HEK293 (cell line): ENCODE data around the gene ATP13A3.

Experiments used
- CTCF ChIP-seq: fragments of 450-650 bp; formaldehyde crosslinking; IDR thresholded peaks from 2 replicates; pipeline ENCODE4 v1.5.1; 2016; ENCODE audit warnings: missing biosample characterization, missing genetic modification characterization
- ZNF311 ChIP-seq: fragments of 450-650 bp; formaldehyde crosslinking; IDR thresholded peaks from 2 replicates; pipeline ENCODE4 v1.5.1; 2017; ENCODE audit warnings: missing biosample characterization, missing genetic modification characterization, borderline replicate concordance
- TF ChIP-seq, protein P1 (sequence below): fragments of 450-650 bp; formaldehyde crosslinking; IDR thresholded peaks from 2 replicates; pipeline ENCODE4 v1.5.1; 2016; ENCODE audit warnings: missing biosample characterization, missing genetic modification characterization, borderline replicate concordance

DNA sequence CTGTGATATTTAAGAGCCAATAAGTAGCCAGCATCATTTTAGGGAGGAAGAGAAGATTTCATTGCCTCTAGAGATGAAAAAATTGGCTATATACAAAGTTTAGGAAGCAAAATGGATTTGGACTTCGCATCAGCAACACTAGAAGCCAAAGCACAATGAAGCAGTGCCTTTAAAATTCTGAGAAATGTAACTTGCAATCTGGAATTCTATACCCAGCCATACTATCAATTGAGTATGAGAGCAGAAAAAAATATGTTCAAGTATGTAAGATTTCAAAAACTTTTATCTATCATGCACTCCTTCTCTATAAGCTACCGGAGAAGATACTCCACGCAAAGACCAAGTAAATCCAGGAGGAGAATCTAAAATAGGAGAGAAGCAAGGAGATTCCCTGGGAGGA is 47.4 kb upstream of the ATP13A3 start:
- no peak for TF ChIP-seq ZNF311
- TF ChIP-seq, protein P1, sequence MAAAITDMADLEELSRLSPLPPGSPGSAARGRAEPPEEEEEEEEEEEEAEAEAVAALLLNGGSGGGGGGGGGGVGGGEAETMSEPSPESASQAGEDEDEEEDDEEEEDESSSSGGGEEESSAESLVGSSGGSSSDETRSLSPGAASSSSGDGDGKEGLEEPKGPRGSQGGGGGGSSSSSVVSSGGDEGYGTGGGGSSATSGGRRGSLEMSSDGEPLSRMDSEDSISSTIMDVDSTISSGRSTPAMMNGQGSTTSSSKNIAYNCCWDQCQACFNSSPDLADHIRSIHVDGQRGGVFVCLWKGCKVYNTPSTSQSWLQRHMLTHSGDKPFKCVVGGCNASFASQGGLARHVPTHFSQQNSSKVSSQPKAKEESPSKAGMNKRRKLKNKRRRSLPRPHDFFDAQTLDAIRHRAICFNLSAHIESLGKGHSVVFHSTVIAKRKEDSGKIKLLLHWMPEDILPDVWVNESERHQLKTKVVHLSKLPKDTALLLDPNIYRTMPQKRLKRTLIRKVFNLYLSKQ (tag by site-specific recombination), result no peak
- TF ChIP-seq CTCF (tag by site-specific recombination), result no peak
